ENCODE measurements around the gene AURKA.

Gene AURKA

GRCh38 chr20:56360908-56361205, 31.2 kb downstream of the AURKA start:
- no peak for TF ChIP-seq CTCF (IDR thresholded peaks at IDR 0.05)

GRCh38 chr20:56360133-56360907, 31.7 kb downstream of the AURKA start:
- no peak for TF ChIP-seq CTCF (IDR thresholded peaks at IDR 0.05)

DNA sequence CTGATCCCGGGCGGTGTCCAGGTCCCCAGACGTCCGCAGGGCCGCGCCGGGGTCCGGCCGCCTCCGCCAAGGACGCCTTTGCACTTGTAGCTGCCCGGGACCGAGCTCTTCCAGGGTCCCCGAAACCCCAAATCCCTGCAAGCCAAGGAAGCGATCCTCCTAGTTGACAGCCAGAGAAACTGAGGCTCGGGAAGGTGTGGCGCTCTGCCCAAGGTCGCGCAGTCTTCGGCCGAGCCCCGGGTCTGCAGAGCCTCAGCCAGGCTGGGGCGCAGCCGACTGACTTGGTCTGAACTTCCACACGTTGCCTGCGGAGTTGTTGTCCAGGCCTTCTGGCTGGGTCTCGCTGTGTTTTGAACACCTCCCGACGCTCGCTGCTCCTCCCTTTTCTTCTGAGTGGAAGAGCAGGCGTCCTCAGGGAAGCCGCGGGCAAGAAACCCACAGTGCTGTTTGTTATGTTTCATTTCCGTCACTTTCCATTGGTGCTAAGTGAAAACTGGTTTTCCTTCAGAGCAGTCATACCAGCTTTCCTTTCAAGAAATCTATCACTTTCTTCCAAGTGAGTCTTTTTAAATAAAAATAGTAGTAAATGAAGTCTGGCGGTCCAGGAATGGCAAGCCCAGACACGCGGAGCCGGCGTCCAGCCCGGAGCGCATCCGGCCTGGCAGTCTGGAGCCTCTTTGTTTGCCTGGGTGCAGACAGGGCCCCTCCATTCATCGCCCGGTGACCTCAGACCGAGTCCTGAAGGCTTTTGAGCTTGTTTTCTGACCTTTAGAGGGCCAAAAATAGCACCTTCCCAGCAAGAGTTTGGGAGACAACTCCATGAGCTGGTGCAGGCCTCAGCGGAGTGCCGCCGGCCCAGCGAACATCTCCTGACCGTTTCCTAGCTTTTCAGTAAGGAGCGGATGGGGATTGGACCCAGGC, 32.5 kb downstream of the AURKA start:
- TF ChIP-seq CTCF (IDR thresholded peaks at IDR 0.05), result no peak

DNA sequence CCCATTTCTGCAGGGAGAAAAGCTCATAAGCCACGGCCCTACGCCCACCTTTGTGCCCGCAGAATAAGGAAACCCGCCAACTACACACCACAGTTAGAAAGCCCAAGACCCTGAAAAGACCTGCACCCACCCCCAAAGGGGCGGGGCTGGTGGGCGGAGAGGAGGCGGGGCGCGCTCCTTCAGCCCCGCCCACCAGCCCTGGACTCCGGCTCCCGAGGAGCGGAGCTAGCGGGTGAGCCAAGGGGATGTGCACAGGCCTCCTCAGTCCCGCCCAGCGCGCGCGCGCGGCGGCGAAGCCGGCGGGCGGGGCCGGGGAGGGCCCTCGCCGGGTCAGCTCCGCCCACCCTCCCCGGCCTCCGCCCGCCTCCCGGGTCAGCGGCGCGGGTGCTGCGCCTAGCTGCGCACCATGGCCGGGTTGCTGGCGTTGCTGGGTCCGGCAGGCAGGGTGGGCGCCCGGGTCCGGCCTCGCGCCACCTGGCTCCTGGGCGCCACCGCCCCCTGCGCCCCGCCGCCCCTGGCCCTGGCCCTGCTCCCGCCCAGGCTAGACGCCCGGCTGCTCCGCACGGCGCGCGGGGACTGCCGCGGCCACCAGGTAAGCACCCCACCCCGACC, 33.3 kb downstream of the AURKA start, which contains the start of gene FAM210B:
FAM210B (plus strand) TSS at position 375 of the 612 bp plus-strand sequence; CDS start at position 407, 32 bp downstream.
- TF ChIP-seq CTCF (IDR thresholded peaks at IDR 0.05), result no peak

DNA sequence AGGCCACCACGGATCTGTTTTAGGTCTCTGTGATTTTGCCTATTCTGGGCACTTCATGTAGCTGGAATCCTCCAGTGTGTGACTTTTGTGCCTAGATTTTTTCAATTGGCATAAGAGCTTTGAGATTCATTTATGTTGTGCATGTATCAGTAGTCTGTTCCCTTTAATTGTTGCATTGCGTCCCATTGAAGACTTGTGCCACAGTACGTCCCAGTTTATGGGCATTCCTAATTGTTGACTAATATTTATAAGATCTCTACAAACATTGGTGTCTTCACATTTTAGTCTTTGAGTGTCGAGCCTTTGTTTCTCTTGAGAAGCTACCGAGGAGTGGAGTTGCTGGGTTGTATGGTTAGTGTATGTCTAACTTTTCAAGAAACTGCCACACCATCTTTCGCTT, 33.9 kb downstream of the AURKA start:
- TF ChIP-seq CTCF (IDR thresholded peaks at IDR 0.05), result no peak

- TF ChIP-seq CTCF (IDR thresholded peaks at IDR 0.05), result no peak
Observed at GRCh38 chr20:56353356-56353755, 38.7 kb downstream of the AURKA start.

- TF ChIP-seq CTCF (IDR thresholded peaks at IDR 0.05), result no peak
Observed at GRCh38 chr20:56352345-56353055, 39.5 kb downstream of the AURKA start.

Data from LNCAP (cell line).